HG03064 (cell line): ENCODE data around the gene TRIM33.
"Not testable (repeated sequence)": the region's sequence is repeated elsewhere in the genome, so short reads cannot be mapped to it uniquely, and the experiment has no call there.

Experiments used
- ATAC-seq: cut with Tn5 transposase; IDR thresholded peaks from one replicate; pipeline ENCODE4 v1.9.1; 2021; ENCODE audit warnings: low read depth; ENCODE audit not compliant: unreplicated experiment

The TRIM33 gene

DNA sequence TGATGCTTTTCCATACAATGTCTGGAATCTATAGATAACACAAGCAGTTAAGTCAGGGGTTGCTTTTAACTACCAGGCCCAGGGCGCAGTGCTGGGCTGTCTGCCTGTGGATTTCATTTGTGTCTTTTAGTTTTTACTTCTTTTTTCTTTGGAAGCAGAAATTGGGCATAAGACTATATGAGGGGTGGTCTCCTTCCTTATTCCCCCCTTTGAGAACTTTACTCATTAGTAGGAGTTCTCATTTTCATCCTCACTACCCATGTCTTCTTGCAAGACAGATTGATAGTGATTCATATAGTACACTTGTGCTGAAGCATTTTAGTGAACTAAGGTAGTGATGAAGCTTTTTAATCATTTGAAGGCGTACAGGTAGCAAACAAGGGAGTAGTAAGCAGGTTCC lies 147.8 kb downstream of the TRIM33 start:
- ATAC-seq = not testable (repeated sequence)

DNA sequence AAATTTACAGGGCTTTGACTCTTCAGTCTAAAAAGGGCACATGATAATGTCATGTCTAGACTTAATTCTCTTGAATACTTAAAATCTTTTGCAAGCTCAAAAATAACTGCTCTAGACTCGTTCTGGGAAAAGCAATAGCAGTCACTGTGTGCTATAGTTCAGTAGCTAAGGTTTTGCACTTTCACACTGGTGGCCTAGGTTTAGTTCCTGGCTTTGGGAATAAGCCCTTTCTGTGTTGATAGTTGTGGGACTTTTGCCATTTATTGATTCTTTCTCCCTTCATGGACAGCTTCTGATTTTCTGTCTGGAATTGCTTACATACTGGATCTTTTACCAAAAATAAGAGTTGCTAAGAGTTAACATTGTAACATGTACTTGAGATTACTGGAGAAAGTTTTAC lies 151.2 kb downstream of the TRIM33 start:
- no peak for ATAC-seq

DNA sequence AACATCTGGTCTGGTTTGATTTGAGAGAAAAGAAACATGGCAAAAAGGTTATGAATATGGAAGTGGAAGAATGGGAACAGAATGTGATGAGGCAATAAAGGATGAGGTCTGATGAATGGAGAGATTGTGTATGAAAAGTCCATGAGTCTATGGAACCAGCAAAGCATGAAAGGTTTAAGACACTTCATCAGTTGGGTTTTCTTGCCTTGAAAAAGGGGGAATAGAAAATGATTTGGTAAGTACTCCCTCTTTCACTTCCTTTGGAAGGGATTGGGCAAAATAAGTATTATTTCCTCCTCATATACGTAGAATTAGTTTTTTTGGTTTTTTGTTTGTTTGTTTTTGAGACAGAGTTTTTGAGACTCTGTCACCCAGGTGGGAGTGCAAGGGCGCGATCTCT lies 155.8 kb downstream of the TRIM33 start:
- no peak for ATAC-seq

DNA sequence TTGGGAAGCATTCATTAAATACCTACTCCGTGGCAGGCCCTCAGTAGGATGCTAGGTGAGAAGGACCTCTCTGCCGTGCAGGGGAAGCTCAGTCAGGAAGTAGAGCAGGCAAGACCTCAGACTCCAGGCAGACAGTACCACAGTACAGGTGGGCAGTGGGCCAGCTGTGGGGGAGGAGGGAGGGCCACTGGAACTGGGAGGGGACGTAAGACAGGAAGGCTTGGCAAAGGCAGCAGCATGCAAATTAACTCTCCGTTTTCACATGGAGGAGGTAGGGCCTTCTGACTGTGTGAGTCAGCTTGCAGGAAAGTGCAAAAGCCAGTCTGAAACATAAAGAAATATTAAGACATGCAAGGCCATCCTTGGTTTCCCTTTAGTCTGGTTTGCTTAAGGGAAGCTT lies 157.7 kb downstream of the TRIM33 start:
- ATAC-seq = no peak

- no peak for ATAC-seq
These were observed 158.2 kb downstream of the TRIM33 start for GRCh38 chr1:114352797-114353196.

DNA sequence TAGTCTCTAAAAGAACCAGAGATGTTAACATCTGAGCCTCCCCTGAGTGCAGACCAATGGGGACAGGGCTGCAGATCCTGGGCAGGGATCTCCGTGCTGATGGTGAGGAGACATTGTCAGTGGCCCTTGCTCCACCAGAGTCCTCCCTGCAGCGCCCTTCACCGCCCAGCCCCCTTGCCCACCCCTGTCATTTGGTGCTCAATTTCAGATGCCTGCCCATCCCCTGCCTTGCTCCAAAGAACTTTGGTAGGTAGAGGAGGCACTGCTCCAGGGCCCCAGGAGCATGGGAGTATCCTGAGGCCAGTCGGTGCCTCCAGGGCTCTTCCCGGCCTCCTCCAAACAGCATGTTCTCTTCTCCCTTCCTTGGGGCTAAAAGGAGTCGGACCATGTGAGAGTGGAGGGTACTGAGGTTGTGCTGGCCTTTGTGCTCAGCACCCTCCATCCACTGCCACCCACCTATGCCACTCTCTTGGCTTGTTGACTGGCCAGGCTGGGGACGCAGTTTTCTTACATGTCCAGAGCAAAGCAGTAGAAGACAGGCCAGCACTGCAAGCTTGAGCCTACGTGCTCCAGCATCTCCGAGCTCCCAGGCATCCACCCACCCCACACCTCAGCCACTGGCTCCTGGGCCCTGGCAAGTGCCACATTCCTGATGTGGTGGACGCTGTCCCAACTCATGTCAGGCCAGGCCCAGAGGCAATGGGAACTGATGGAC lies 160.1 kb downstream of the TRIM33 start:
- no peak for ATAC-seq

DNA sequence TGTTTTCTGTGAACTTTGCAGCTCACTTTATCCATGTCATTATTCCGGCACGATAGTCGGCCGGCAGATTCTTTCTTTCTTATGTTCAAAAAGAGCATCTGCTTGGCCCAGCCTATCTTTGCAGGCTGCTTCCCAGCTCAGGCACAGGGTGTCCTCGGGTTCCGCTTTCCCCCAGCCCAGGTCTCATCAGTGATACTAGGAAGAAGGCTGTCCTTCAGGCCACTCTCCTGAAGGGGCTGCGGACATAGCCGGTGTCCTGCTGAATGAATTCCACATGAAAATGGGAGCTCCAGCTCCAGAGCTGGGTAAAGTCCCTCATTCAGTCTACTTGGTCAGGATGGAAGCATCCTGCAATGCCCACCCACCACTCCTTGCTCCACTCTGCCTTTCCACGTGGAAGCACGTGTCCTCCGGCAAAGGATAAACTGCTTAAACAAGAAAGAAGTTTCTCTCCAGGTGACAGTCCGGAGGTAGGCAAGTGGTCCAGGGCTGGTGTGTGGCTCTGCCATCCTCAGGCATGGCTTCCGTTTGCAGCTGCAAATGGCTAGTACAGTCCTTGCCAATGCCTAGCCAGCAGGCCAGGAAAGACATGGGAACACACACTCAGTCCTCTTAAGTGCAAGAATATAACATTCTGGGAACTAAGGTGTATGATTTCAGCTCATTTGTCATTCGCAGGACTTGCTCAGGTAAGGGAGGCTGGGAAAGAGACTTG lies 161.0 kb downstream of the TRIM33 start:
- no peak for ATAC-seq

DNA sequence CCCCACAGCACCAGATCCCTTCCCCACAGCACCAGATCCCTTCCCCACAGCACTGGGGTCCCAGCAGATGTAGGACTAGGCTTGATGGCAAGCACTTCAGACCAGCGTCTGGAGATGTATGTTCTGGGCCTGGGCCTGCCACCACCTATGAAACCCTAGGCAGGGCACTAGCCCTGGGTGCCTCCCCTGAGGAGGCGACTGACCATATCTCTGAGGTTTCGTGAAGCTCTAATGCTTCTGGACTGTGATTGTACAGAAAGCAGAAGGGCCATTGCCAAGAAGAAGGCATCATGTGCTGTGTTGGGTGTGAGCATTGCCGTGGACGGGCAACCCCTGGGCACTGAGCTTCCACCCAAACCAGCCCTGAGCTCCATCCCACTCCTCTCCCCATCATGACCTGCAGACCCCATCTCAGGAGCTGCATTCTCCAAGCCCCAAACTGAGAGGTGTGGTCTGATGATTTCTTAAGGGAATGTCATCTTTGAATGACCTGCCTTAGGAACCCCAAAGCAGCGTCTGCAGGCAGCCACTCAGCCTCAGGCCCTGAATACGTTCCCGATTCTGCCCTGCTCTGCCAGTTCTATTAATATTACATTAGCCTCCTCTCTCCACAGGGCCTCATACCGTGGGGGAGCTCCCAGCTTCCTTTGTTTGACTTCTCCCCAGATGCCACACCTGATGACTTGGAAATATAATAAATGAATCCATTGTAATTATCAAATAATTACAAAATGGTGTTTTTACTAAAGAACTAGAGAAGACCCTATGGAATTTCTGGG lies 163.4 kb downstream of the TRIM33 start:
- no peak for ATAC-seq

DNA sequence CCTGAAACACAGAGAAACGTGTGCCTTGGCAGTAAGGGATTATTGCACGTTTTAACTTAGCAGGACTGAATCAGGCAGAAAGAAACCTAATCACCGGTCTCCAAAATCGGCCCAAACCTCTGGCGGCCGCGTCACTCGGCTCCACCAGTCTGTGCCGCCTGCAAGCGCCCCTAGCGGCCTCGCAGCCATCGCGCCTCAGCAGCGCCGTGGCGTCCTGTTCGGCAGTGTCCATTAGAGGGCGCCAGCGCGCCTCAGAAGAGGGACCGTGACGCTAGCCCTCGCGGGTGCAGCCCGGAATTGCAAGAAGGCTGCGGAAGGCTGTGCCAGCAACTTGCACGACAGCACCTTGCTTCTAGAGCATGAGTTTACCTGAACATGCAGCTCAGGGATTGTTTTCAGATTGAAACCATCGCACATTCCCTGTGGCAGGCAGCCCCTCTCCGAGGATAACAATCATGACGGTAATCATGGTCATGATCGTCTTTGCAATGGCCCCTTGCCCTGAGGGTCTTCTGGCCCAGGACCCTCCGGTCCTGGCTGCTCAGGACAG lies 164.4 kb downstream of the TRIM33 start:
- ATAC-seq = peak; percentile 99

DNA sequence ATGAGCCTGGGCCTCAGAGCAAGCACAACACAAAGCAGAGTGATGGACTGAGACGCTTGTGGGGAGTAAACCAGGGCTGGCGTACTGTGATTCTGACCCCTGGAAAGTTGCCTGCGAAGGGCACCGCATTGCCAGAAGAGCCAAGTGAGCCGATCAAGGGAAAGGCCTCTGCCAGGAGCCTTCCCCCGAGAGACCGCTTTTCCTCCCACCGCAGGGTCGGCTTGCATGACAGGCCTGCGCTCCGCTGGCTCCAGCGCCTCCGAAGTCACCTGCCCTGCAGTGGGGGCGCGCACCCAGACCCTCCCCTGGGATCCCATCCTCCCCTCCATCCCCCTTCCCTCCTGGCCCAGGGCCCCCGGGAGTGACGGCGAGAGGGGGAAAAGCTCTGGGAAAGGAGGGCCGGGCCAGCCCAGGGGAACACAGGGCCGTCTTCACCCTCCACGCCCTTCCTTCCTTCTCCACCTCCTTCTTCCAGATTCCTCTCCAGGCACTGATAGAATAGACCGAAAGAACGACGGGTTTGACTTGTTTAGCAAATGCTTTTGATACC lies 165.0 kb downstream of the TRIM33 start:
- ATAC-seq = peak; percentile 27

GRCh38 chr1:114344656-114345055 lies 166.3 kb downstream of the TRIM33 start:
- no peak for ATAC-seq
